GM18873 (cell line): Measurements from ENCODE around the gene UBA3.
A peak's percentile ranks its signal among the peaks of the same experiment; 100 is the strongest.

Experiments
- ATAC-seq: cut with Tn5 transposase; IDR thresholded peaks from one replicate; pipeline ENCODE4 v1.9.1; 2021; ENCODE audit warnings: mild to moderate bottlenecking, moderate library complexity, moderate number of reproducible peaks; ENCODE audit not compliant: unreplicated experiment, low FRiP score

The UBA3 gene

GRCh38 chr3:69080233-69080920 is at the start of gene UBA3:
Gene UBA3, minus strand, starts transcription at chr3:69080365. Its CDS starts 12 bp downstream, at chr3:69080353.
- peak; percentile 30 for ATAC-seq

GRCh38 chr3:69129531-69129930 is 49.4 kb upstream of the UBA3 start:
- ATAC-seq, result no peak

- no peak for ATAC-seq
These were observed 48.3 kb upstream of the UBA3 start for GRCh38 chr3:69128509-69128908.

GRCh38 chr3:69126999-69127398 is 46.8 kb upstream of the UBA3 start:
- no peak for ATAC-seq

GRCh38 chr3:69126216-69126615 is 46.1 kb upstream of the UBA3 start:
- no peak for ATAC-seq

- ATAC-seq, result no peak
These were observed 42.2 kb upstream of the UBA3 start, which contains the start of gene LMOD3 for GRCh38 chr3:69122403-69122802. Gene LMOD3, minus strand, starts transcription at chr3:69122595. Its CDS starts 209 bp downstream, at chr3:69122386.

GRCh38 chr3:69121950-69122349 is 41.8 kb upstream of the UBA3 start:
- no peak for ATAC-seq

- no peak for ATAC-seq
These were observed 41.3 kb upstream of the UBA3 start for GRCh38 chr3:69121513-69121912.

- ATAC-seq, result peak; percentile 76
These were observed 40.8 kb upstream of the UBA3 start for GRCh38 chr3:69120879-69121464.

GRCh38 chr3:69119681-69120080 is 39.5 kb upstream of the UBA3 start:
- no peak for ATAC-seq

- no peak for ATAC-seq
These were observed 39.0 kb upstream of the UBA3 start for GRCh38 chr3:69119138-69119537.

GRCh38 chr3:69118555-69118954 is 38.4 kb upstream of the UBA3 start:
- no peak for ATAC-seq

- no peak for ATAC-seq
These were observed 36.7 kb upstream of the UBA3 start for GRCh38 chr3:69116897-69117296.

GRCh38 chr3:69116162-69116561 is 36.0 kb upstream of the UBA3 start:
- no peak for ATAC-seq

GRCh38 chr3:69115731-69116130 is 35.6 kb upstream of the UBA3 start:
- no peak for ATAC-seq

GRCh38 chr3:69113536-69113935 is 33.4 kb upstream of the UBA3 start:
- no peak for ATAC-seq

GRCh38 chr3:69110941-69111546 is 30.9 kb upstream of the UBA3 start:
- ATAC-seq, result no peak

- no peak for ATAC-seq
These were observed 28.6 kb upstream of the UBA3 start for GRCh38 chr3:69108811-69109210.

- no peak for ATAC-seq
These were observed 27.7 kb upstream of the UBA3 start for GRCh38 chr3:69107841-69108240.

GRCh38 chr3:69105320-69105719 is 25.2 kb upstream of the UBA3 start:
- no peak for ATAC-seq

GRCh38 chr3:69104586-69104985 is 24.4 kb upstream of the UBA3 start:
- no peak for ATAC-seq

GRCh38 chr3:69103123-69103522 is 23.0 kb upstream of the UBA3 start:
- no peak for ATAC-seq
